H9 (cell line): Measurements from ENCODE around the gene SIGLEC11. TPM values are rescaled to one million over a fixed set of nuclear protein-coding genes. Genes with fewer than 3 reads are reported as not detected.

Experiments used
- DNase-seq: peaks from one replicate; pipeline ENCODE4 v3.0.0-alpha.2; 2017
- H2AFZ ChIP-seq: one replicate; pipeline ENCODE4 v1.6.1; 2013; ENCODE audit warnings: mild to moderate bottlenecking, low read length, control low read depth, moderate library complexity
- H2AK5ac ChIP-seq: 2 replicates; pipeline ENCODE4 v1.6.1; 2013; ENCODE audit warnings: low read length, control low read depth, mixed read lengths; ENCODE audit not compliant: insufficient read length
- H2BK120ac ChIP-seq: one replicate; pipeline ENCODE4 v1.6.1; 2013; ENCODE audit warnings: low read depth, mild to moderate bottlenecking, low read length, control low read depth, inconsistent platforms; ENCODE audit not compliant: poor library complexity, severe bottlenecking
- H2BK12ac ChIP-seq: 2 replicates; pipeline ENCODE4 v1.6.1; 2013; ENCODE audit warnings: low read length, control low read depth, mixed read lengths, low read depth; ENCODE audit not compliant: insufficient read length
- H2BK15ac ChIP-seq: 2 replicates; pipeline ENCODE4 v1.6.1; 2013; ENCODE audit warnings: low read depth, low read length, control low read depth
- H2BK20ac ChIP-seq: one replicate; pipeline ENCODE4 v1.6.1; 2013; ENCODE audit warnings: low read depth, mild to moderate bottlenecking, low read length, control low read depth, inconsistent platforms; ENCODE audit not compliant: poor library complexity, severe bottlenecking
- H2BK5ac ChIP-seq: 2 replicates; pipeline ENCODE4 v1.6.1; 2013; ENCODE audit warnings: low read length, control low read depth, mixed read lengths; ENCODE audit not compliant: insufficient read length
- H3K14ac ChIP-seq: 2 replicates; pipeline ENCODE4 v1.6.1; 2013; ENCODE audit warnings: low read length, control low read depth; ENCODE audit not compliant: insufficient read depth
- H3K18ac ChIP-seq: 2 replicates; pipeline ENCODE4 v1.6.1; 2013; ENCODE audit warnings: low read depth, mild to moderate bottlenecking, mixed read lengths, low read length, control low read depth; ENCODE audit not compliant: insufficient read length
- H3K23ac ChIP-seq: 2 replicates; pipeline ENCODE4 v1.6.1; 2013; ENCODE audit warnings: low read length, control low read depth, mixed read lengths, low read depth; ENCODE audit not compliant: insufficient read length
- H3K23me2 ChIP-seq: 2 replicates; pipeline ENCODE4 v1.6.1; 2013; ENCODE audit warnings: low read depth, mild to moderate bottlenecking, mixed read lengths, low read length, control low read depth; ENCODE audit not compliant: insufficient read length, poor library complexity, severe bottlenecking
- H3K27ac ChIP-seq: 2 replicates; pipeline ENCODE4 v1.5.1; 2013; ENCODE audit warnings: low read length, control low read depth, mixed read lengths, low read depth; ENCODE audit not compliant: insufficient read length
- H3K27me3 ChIP-seq: 2 replicates; pipeline ENCODE4 v1.6.1; 2013; ENCODE audit warnings: low read length, control low read depth, inconsistent platforms; ENCODE audit not compliant: insufficient read depth
- H3K4ac ChIP-seq: 2 replicates; pipeline ENCODE4 v1.6.1; 2013; ENCODE audit warnings: low read depth, mild to moderate bottlenecking, control low read depth, inconsistent platforms, low read length, moderate library complexity
- H3K4me1 ChIP-seq: 2 replicates; pipeline ENCODE4 v1.6.1; 2013; ENCODE audit warnings: low read length, control low read depth, inconsistent platforms; ENCODE audit not compliant: insufficient read depth
- H3K4me2 ChIP-seq: 2 replicates; pipeline ENCODE4 v1.6.1; 2013; ENCODE audit warnings: low read length, control low read depth, mixed read lengths; ENCODE audit not compliant: insufficient read length, insufficient read depth
- H3K56ac ChIP-seq: 2 replicates; pipeline ENCODE4 v1.6.1; 2013; ENCODE audit warnings: low read depth, mild to moderate bottlenecking, mixed read lengths, low read length, control low read depth; ENCODE audit not compliant: insufficient read length
- H3K79me1 ChIP-seq: 2 replicates; pipeline ENCODE4 v1.6.1; 2013; ENCODE audit warnings: low read depth, mild to moderate bottlenecking, moderate library complexity, low read length, control low read depth, inconsistent platforms; ENCODE audit not compliant: insufficient read depth, poor library complexity, severe bottlenecking
- H3K79me2 ChIP-seq: 2 replicates; pipeline ENCODE4 v1.6.1; 2013; ENCODE audit warnings: low read length, control low read depth, inconsistent platforms; ENCODE audit not compliant: insufficient read depth
- H3K9ac ChIP-seq: 2 replicates; pipeline ENCODE4 v1.6.1; 2013; ENCODE audit warnings: low read length, control low read depth, mixed read lengths; ENCODE audit not compliant: insufficient read length; ENCODE audit errors: extremely low read depth
- H3K9me3 ChIP-seq: one replicate; pipeline ENCODE4 v1.6.1; 2013; ENCODE audit warnings: low read depth, low read length, inconsistent platforms; ENCODE audit not compliant: control insufficient read depth
- H3T11ph ChIP-seq: one replicate; pipeline ENCODE4 v1.6.1; 2013; ENCODE audit warnings: mild to moderate bottlenecking, low read length, control low read depth, inconsistent platforms
- H4K20me1 ChIP-seq: one replicate; pipeline ENCODE4 v1.6.1; 2013; ENCODE audit not compliant: control insufficient read depth, insufficient read length, insufficient read depth
- H4K5ac ChIP-seq: 2 replicates; pipeline ENCODE4 v1.6.1; 2013; ENCODE audit warnings: low read depth, mild to moderate bottlenecking, mixed read lengths, low read length, control low read depth; ENCODE audit not compliant: insufficient read length
- H4K8ac ChIP-seq: replicated peaks from 2 replicates; pipeline ENCODE4 v1.6.1; 2013; ENCODE audit warnings: low read length, control low read depth, mixed read lengths, low read depth; ENCODE audit not compliant: insufficient read length
- H4K91ac ChIP-seq: 2 replicates; pipeline ENCODE4 v1.6.1; 2013; ENCODE audit warnings: low read depth, mild to moderate bottlenecking, moderate library complexity, mixed read lengths, low read length, control low read depth; ENCODE audit not compliant: insufficient read length
- H3K27ac Mint-ChIP-seq, 3 experiments: 2 replicates in 2 of 3; 3 replicates in 1 of 3; pipeline ENCODE4 v1.8.0; 2020 to 2021; ENCODE audit warnings: mixed read lengths in 3 of 3, mild to moderate bottlenecking in 1 of 3, moderate library complexity in 1 of 3
- H3K27me3 Mint-ChIP-seq: 2 replicates; pipeline ENCODE4 v1.8.0; 2021; ENCODE audit warnings: low read depth, mild to moderate bottlenecking, moderate library complexity, mixed read lengths
- H3K36me3 Mint-ChIP-seq, 3 experiments: 2 replicates in 2 of 3; 3 replicates in 1 of 3; pipeline ENCODE4 v1.8.0; 2020 to 2021; ENCODE audit warnings: low read depth in 3 of 3, mixed read lengths in 3 of 3; ENCODE audit not compliant: insufficient read depth in 1 of 3
- H3K4me1 Mint-ChIP-seq, 2 experiments: 2 replicates each; pipeline ENCODE4 v1.8.0; 2020; ENCODE audit warnings: mixed read lengths in 2 of 2
- H3K4me3 Mint-ChIP-seq, 2 experiments: 2 replicates in 1 of 2; 3 replicates in 1 of 2; pipeline ENCODE4 v1.8.0; 2020 to 2021; ENCODE audit warnings: mild to moderate bottlenecking in 2 of 2, mixed read lengths in 2 of 2, moderate library complexity in 1 of 2
- H3K9me3 Mint-ChIP-seq, 2 experiments: 2 replicates in 1 of 2; 3 replicates in 1 of 2; pipeline ENCODE4 v1.8.0; 2020; ENCODE audit warnings: mild to moderate bottlenecking in 2 of 2, mixed read lengths in 2 of 2, moderate library complexity in 1 of 2
- CTCF ChIP-seq: fragments of 200-600 bp; sonication (generic); conservative IDR thresholded peaks from 3 replicates; pipeline ENCODE4 v1.8.0; 2021; ENCODE audit warnings: antibody characterized with exemption, mild to moderate bottlenecking
- WGBS: extraction: QIAGEN DNeasy Blood & Tissue Kit; methylation state at CpG from one replicate; pipeline ENCODE4 v1.1.7; 2013; ENCODE audit warnings: missing lambda C conversion rate, low lambda C conversion rate, mixed read lengths; ENCODE audit not compliant: insufficient read length; ENCODE audit errors: extremely low coverage; 5-methylcytosine and 5-hydroxymethylcytosine counted together
- total RNA-seq: library from RNA; stranded (reverse); gene quantifications from 2 replicates; pipeline ENCODE4 v1.2.1, GENCODE V29; 2021

SIGLEC11 gene
- total RNA-seq, 1 experiment from 2014 or later = not detected

- peaks cover 8 to 25% (median 23%) of the 10 kb centered on the region in 3 experiments for H3K36me3 Mint-ChIP-seq
- Histone ChIP-seq H2BK5ac (no peak overlapping the region), H3T11ph (no peak overlapping the region), H2BK12ac (no peak overlapping the region), H3K4me2 (no peak overlapping the region), H4K20me1 (no peaks in the 10 kb centered on the region), H2AFZ (no peak overlapping the region), H4K5ac (no peak overlapping the region), H3K4ac (no peak overlapping the region), H2BK15ac (no peak overlapping the region), H3K9me3 (no peaks in the 10 kb centered on the region), H2BK120ac (no peak overlapping the region), H2BK20ac (no peak overlapping the region), H3K79me2 (no peaks in the 10 kb centered on the region), H3K27ac (no peak overlapping the region), H3K23ac (no peak overlapping the region), H3K14ac (no peak overlapping the region), H3K27me3 (no peaks in the 10 kb centered on the region), H3K23me2 (no peaks in the 10 kb centered on the region), H3K4me1 (no peaks in the 10 kb centered on the region), H3K79me1 (no peaks in the 10 kb centered on the region), H3K18ac (no peak overlapping the region), H4K91ac (no peak overlapping the region), H3K9ac (no peak overlapping the region), H2AK5ac (no peak overlapping the region), H4K8ac (no peak overlapping the region), H3K56ac (no peak overlapping the region)
- no CpG with 5 or more reads among the region's 10 CpGs for WGBS
- no peak overlapping the region; a peak in 1 of 7 replicates for H3K27ac Mint-ChIP-seq
- DNase-seq = no peak
- H3K4me1 Mint-ChIP-seq = no peaks in the 10 kb centered on the region
- H3K27me3 Mint-ChIP-seq = no peaks in the 10 kb centered on the region
- no peaks in the 10 kb centered on the region for H3K9me3 Mint-ChIP-seq
- no peak overlapping the region for H3K4me3 Mint-ChIP-seq
- TF ChIP-seq CTCF = no peak
Observed at GRCh38 chr19:50007170-50007569, 46.2 kb upstream of the SIGLEC11 start.
